SH-SY5Y (cell line): ENCODE data around the gene SKA3.

Experiments
- GATA2 ChIP-seq: IDR thresholded peaks from 2 replicates; pipeline ENCODE4 v1.6.1; 2011; ENCODE audit warnings: mild to moderate bottlenecking, low read depth, low read length
- GATA3 ChIP-seq: IDR thresholded peaks from 2 replicates; pipeline ENCODE4 v1.6.1; 2011; ENCODE audit warnings: low read depth, mild to moderate bottlenecking, low read length, moderate library complexity

SKA3 gene

DNA sequence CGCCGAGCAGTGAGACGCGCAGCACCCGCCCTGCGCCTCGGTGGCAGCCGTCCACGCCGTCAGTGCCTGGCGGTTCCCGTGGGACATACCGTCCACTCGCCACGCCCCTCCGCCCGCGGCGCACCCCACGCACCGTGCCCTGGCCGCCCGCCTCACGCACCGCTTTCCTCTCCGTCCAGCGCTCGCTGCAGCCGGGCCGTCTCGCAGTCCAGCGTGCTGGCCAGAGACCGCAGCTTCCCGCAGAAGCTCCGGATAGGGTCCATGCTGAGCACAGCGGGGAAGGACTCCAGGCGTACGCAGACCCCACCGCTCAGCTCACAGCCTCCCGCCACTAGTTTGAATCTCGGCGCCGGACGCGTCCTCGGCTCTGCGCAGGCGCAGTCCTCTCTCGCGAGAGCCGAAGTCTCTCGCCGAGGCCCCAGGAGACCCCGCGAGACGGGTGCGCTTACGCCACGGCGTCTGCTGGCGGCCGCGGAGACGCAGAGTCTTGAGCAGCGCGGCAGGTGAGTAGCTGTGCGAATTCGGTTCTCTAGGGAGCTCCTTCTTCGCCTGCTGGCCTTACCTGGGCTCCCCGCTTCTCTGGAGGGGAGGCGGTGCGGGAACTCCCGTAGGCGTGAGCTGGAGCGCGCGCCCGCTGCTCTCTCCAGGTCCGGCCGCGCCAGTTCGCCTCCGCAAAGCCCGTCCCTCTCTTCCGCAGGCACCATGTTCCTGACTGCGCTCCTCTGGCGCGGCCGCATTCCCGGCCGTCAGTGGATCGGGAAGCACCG, at the start of gene SKA3, which contains the start of gene MRPL57:
SKA3 (minus strand) TSS at position 338 of the 767 bp plus-strand sequence; CDS start at position 263, 75 bp downstream.
MRPL57 (plus strand) TSS at position 444 of the 767 bp plus-strand sequence; CDS start at position 703, 259 bp downstream.
- TF ChIP-seq GATA3 (no peak), GATA2 (no peak)

DNA sequence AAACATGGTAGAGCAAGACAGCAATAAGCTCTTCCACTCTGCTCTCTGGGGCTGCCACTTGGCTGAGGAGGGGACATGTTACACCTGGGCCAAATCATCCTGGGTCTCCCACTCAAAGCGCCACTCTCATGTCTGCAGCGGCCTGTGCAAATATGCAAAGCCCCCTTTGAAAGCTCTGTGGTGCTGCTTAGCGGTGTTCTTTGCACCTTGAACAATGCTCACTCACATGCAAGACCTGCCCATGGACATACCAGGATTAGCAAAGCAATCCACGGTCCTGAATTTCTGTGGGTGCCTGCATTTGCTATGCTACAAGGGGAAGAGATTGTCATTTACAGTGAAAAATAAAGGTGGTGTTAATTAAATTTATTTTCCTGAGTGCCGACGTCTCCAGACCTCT, 48.7 kb upstream of the SKA3 start:
- TF ChIP-seq GATA2 (no peak), GATA3 (no peak)

DNA sequence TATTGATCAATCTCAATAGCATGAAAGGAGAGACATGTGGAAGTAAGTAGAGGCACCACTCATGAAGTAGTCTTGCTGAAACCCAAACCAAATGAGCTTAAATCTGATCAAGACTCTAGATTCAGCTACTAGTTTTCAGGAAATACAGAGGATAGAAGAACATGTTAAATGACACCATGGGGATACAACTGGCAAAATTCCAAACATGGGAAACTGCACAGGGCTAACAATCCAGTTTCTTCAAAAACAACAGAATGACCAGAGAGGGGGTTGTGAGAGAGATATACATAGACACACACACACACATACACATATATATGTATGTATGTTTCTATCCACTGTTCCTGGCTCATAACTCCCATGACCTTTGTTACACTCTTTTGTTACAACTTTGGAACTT, 44.9 kb upstream of the SKA3 start:
- TF ChIP-seq GATA2 (no peak), GATA3 (no peak)

DNA sequence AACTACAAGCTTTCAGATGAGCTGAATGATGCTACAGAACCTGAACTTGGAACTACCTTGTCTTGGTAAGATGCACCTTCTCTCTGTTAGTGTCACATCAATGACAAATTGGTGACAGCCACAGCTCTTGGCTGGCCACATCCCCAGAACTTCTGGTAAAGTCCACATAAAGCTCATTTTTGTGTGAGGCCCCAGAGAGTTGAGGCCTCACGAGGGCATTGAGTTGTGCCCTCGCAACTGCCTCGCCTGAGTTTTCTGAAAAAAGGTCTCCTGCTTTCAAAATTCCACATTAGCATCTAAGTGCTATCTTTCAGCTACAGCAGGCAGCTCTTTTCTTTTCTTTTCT, 42.7 kb upstream of the SKA3 start:
- TF ChIP-seq GATA3, result no peak

DNA sequence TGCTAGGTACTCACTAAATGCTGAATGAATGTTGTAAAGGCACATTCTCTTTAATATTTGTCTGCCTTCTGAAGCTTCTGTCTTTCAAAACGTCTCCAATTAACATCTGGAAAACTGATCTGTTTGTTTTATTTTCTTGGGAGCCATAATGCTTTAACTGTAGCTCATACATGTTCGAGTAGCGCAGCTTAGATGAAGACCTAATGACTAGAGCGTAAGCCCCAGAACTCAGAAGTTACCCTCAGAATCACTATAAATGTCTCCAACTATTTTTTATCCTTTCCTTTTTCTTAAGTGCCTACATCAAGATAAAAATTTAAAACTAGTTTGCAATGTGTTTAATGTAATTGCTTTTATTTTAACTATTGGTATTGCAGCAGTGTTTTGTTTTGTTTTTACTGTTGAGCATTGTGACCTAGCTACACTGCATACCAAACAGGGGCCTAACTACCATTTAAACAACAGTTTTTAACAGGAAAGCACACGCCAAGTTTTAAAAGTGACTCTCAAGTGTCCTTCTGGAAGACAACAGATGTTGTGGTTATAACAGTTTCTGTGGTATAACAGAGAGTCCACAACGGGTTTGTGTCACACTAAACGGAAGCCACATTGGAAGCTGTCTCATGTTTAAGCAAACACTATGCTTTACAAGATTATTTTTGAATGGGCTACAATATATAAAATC, 42.1 kb upstream of the SKA3 start:
- TF ChIP-seq GATA2 (no peak), GATA3 (no peak)

DNA sequence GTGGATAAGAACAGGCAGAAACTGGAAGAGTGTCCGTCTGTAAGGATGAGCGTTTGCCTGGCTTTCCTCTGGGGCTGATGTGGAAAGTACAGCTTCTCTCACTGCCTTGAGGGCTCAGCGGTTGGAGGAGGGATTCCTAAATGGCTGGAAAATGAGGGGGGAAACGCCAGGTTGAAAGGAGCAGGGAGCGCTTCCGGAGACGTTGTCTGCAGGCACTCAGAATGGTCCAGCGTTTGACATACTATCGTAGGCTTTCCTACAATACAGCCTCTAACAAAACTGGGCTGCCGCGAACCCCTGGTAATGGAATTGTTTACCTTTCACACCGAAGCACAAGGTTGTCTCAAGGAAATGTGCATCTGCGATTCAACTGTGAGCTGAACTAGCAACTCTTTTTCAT, 40.0 kb upstream of the SKA3 start:
- TF ChIP-seq GATA3 (no peak), GATA2 (no peak)

DNA sequence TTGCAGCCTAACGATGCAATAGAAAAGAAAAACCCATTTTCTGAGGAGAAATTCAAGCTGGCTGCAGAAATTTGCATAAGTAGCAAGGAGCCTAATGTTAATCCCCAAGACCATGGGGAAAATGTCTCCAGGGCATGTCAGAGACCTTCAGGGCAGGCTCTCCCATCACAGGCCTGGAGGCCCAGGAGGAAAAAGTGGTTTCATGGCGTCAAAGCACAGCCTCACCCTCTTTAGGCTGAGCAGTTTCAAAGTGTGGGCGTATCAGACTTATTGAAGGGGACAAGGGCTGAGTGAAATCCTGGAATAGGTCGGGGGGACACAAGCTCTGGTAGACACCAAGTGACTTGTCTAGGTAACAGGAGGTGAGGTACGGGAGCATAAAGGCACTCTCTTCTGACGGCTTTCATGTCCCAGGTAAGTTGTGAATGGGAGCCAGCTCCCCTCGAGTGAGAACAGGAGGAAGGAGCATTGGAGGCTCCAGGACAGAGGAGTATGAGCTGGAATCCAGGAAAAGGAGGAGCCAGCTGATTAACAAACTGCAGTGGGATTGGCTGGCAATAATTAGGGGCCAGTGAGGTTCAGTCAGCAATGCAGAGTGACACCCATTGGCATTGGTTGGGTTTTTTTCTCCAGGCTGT, 35.9 kb upstream of the SKA3 start:
- TF ChIP-seq GATA3, result no peak
- no peak for TF ChIP-seq GATA2

DNA sequence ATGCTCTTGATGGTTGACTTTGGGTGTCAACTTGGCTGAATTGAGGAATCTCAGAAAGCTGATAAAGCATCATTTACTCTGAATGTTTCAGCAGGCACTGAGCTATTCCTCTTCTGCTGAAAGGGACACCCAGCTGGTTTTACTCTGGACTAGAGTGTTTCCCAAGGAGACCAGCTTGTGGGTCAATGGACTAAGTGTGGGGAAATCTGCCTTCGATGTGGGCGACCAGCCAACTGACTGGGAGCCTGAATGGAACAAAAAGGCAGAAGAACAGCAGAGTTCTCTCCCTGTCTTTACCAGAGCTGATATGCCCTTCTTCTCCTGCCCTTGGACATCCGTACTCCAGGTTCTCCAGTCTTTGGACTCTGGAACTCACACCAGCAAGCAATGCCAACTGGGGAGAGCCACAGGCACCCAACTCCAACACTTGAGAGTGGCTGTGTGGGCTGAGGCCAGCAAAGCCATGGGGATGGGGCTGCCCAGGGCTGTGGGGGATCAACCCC, 32.4 kb upstream of the SKA3 start:
- TF ChIP-seq GATA2 (no peak), GATA3 (no peak)

DNA sequence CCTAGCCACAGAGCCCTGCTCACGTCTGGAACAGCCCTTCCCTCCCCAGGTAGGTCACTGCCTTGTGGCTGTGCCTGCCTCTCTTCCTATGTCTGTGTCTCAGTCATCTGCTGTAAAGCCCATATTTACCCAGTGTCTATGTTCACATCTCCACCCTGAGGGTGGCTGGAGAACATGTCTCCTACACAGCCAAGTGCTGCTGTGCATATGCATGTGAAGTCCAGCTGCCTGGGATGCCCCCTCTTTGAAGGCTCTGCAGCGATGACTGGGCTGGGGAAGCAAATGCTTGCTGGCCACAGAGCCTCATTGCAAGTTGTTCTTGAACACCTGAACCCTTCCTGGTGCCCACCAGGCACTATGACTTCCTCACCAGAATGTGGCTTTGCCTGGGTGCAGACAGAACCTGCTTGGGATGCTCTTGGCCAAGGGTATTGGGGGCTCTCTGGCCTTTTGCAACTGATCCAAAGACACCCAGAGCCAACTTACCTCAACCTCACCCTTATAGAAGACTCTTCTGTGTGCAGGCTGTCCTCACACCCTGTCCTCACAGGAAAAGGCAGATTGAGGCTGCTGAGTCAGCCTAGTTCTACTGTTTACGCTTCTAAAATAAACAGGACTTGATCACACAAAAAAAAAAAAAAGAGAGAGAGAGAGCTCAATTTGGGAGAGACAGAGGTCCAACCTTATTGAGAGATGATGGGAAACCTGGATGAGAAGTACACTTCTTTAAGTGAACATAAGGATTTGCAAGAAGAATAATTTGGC, 26.6 kb upstream of the SKA3 start:
- TF ChIP-seq GATA2 (no peak), GATA3 (no peak)

DNA sequence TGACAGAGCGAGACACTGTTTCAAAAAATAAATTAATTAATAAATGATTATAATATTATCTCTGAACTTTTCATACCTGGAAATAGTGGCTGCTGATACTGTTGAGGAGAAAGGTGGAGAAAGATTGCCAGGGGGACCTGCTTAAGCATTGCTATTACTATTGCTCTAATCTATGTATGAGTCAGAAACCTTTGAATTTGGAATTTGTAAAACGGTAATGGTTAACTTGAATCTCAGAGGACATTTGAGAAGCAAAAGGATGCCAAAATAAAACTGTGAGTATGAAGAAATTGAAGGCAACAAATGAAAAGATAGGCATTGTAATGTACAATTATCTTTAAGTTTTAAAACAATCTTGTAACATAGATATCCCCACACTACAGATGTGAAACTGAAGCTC, 5.3 kb upstream of the SKA3 start:
- TF ChIP-seq GATA2 (no peak), GATA3 (no peak)

DNA sequence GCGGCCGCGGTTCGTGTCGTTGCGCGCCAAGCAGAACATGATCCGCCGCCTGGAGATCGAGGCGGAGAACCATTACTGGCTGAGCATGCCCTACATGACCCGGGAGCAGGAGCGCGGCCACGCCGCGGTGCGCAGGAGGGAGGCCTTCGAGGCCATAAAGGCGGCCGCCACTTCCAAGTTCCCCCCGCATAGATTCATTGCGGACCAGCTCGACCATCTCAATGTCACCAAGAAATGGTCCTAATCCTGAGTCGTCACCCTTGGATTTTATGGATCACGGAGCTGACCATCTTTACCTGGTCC, 581 bp upstream of the SKA3 start:
- no peak for TF ChIP-seq GATA3
- TF ChIP-seq GATA2, result no peak

DNA sequence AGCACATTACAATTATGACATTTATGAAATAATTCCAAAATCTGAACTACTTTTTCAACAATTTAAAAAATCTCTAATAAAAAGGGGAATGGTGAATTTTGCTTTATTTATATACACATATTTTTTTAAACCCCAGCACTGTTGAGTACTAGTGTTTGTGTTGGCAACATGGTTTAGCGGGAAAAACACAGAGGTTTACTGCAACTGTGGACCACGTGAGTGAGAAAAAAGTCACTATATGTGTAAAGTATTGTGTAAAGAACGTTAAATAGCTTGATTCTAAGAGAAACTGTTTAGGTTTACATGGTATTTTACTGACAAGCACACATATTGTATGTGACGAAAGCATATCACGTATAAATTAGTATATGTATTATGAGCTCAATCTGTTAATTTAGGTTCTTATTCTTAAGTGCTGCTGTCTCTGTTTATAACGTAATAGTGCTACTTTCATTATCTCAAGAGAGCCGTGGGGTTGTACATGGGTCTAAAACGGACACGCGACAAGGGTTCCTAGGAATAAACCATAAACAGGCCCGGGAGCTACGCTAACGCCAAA, 617 bp downstream of the SKA3 start:
- TF ChIP-seq GATA2 (no peak), GATA3 (no peak)

DNA sequence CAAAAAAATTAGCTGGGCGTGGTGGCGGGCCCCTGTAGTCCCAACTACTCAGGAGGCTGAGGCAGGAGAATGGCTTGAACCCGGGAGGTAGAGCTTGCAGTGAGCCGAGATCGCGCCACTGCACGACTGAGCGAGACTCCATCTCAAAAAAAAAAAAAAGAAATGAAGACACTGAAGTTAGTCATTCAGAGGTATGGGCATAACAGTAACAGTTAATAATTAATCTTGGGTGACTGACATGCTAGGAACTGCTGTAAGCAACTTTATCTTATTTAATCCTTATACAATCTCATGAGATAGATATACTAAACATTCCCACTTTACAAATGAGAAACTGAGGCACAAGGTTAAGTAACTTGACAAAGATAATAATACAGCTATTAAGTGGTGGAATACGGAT, 4.9 kb downstream of the SKA3 start:
- TF ChIP-seq GATA3 (no peak), GATA2 (no peak)

DNA sequence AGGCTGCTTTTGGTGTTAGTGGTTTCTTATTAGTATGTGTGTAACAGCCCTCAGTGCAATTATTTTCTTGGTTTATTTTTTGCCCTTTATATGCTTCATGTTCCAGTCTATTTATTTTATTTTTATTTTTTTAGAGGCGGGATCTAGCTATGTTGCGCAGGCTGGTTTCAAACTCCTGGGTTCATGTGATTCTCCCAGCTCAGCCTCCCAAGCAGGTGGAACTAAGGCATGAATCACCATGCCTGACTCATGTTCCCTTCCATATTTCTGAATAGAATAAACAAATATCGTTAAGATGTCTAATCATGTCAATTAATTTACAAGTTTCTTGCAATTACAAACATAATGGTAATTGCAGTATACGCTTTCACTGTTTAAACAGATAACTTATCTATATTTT, 11.7 kb downstream of the SKA3 start:
- TF ChIP-seq GATA2 (no peak), GATA3 (no peak)
